PC-9 (cell line): Measurements from ENCODE around the gene MTOR. TPM values are rescaled to one million over a fixed set of nuclear protein-coding genes. Genes with fewer than 3 reads are reported as not detected.
"Not testable (repeated sequence)": the region's sequence is repeated elsewhere in the genome, so short reads cannot be mapped to it uniquely, and the experiment has no call there.

Source experiments
- BruUV-seq: library from RNA; stranded (reverse); fragments of 400-500 nt; replicated peaks from 2 replicates; lab custom pipeline; 2021; lab: Mats Ljungman, UMichigan
- CTCF ChIA-PET: fragments of 300-600 bp; sonication (Branson Sonifier 250); formaldehyde crosslinking; loops from one replicate; lab custom pipeline; 2022; ENCODE audit warnings: antibody characterized with exemption; lab: Charles Lee
- POLR2A ChIA-PET: fragments of 300-600 bp; sonication (Branson Sonifier 250); formaldehyde crosslinking; loops from one replicate; lab custom pipeline; 2022; ENCODE audit warnings: antibody characterized with exemption; ENCODE audit not compliant: unreplicated experiment; lab: Charles Lee
- DNase-seq, 2 experiments: peaks; one replicate each; pipeline versions ENCODE4 v3.0.0 to v3.0.0-alpha.2; 2015 to 2022; ENCODE audit warnings: mixed read lengths in 1 of 2
- H2AFZ ChIP-seq: fragments of 200-600 bp; sonication (generic); 2 replicates; pipeline ENCODE4 v1.8.1; 2017; ENCODE audit warnings: antibody characterized with exemption
- H3F3A ChIP-seq: fragments of 200-600 bp; sonication (generic); 2 replicates; pipeline ENCODE4 v1.8.1; 2017; ENCODE audit warnings: antibody characterized with exemption, mild to moderate bottlenecking, low read depth; ENCODE audit not compliant: insufficient read depth
- H3K27ac ChIP-seq: fragments of 200-600 bp; sonication (generic); 2 replicates; pipeline ENCODE4 v1.6.1; 2016; ENCODE audit warnings: mixed run types
- H3K27me3 ChIP-seq: fragments of 200-600 bp; sonication (generic); 2 replicates; pipeline ENCODE4 v1.6.1; 2016; ENCODE audit warnings: low read depth, mixed run types; ENCODE audit not compliant: insufficient read depth
- H3K36me3 ChIP-seq: fragments of 200-600 bp; sonication (generic); 2 replicates; pipeline ENCODE4 v1.6.1; 2016; ENCODE audit warnings: low read depth, mixed run types
- H3K4me1 ChIP-seq: fragments of 200-600 bp; sonication (generic); replicated peaks from 2 replicates; pipeline ENCODE4 v1.6.1; 2016; ENCODE audit warnings: mixed run types; ENCODE audit not compliant: insufficient read depth
- H3K4me2 ChIP-seq: fragments of 200-600 bp; sonication (generic); 2 replicates; pipeline ENCODE4 v1.6.1; 2017; ENCODE audit warnings: mixed run types
- H3K4me3 ChIP-seq: fragments of 200-600 bp; sonication (generic); 2 replicates; pipeline ENCODE4 v1.6.1; 2016; ENCODE audit warnings: mixed run types
- H3K79me2 ChIP-seq: fragments of 200-600 bp; sonication (generic); 2 replicates; pipeline ENCODE4 v1.6.1; 2017; ENCODE audit warnings: low read depth, mixed run types
- H3K9me2 ChIP-seq: fragments of 200-600 bp; sonication (generic); 2 replicates; pipeline ENCODE4 v1.8.1; 2017; ENCODE audit warnings: mild to moderate bottlenecking; ENCODE audit not compliant: insufficient read depth
- H3K9me3 ChIP-seq: fragments of 200-600 bp; sonication (generic); 2 replicates; pipeline ENCODE4 v1.8.1; 2016; ENCODE audit warnings: low read depth; ENCODE audit not compliant: insufficient read depth
- H4K20me1 ChIP-seq: fragments of 200-600 bp; sonication (generic); 2 replicates; pipeline ENCODE4 v1.8.1; 2017; ENCODE audit not compliant: insufficient read depth
- EZH2 ChIP-seq: fragments of 200-600 bp; sonication (generic); IDR thresholded peaks from 2 replicates; pipeline ENCODE4 v1.8.0; 2017; ENCODE audit warnings: antibody characterized with exemption, low read depth
- intact Hi-C: fragments of 100-400 bp; cut with micrococcal nuclease; formaldehyde crosslinking; loops from one replicate; pipeline ENCODE4 v1.10.0; 2022; ENCODE audit not compliant: unreplicated experiment
- total RNA-seq: library from RNA; stranded (reverse); gene quantifications from 2 replicates; pipeline ENCODE4 v1.2.3, GENCODE V29; 2021
- TF ChIP-seq, protein P1 (sequence below): fragments of 200-600 bp; sonication (generic); conservative IDR thresholded peaks from 2 replicates; pipeline ENCODE4 v1.6.1; 2017; ENCODE audit warnings: mixed run types, antibody characterized with exemption, mild to moderate bottlenecking, moderate library complexity

Gene MTOR
- total RNA-seq, 1 experiment from 2014 or later = 37.4 TPM

DNA sequence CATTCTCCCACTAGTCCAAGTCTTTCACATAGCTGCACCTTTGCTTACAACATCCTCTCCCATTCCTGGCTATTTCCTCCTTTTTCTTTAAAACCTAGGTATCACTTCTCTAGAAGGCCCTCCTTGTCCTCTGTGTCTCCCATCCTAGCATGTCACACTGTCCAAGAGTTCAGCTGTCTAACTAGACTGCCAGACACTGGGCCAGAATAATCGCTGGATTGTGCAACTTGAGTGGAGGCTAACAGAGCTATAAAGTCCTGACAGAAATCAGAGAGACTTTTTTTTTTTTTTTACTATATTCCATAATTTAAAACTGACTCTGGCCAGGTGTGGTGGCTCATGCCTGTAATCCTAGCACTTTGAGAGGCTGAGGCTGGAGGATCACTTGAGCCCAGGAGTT, 77.4 kb downstream of the MTOR start:
- Histone ChIP-seq H3K79me2 (no peaks in the 10 kb centered on the region), H3K27ac (no peak overlapping the region), H3F3A (peaks cover 9% of the 10 kb centered on the region; the same call in 1 of the 2 replicates), H3K4me1 (peaks cover 13% of the 10 kb centered on the region), H3K4me3 (no peak overlapping the region), H3K4me2 (no peak overlapping the region), H2AFZ (no peak overlapping the region), H4K20me1 (no peaks in the 10 kb centered on the region), H3K9me3 (no peaks in the 10 kb centered on the region), H3K36me3 (no peaks in the 10 kb centered on the region), H3K9me2 (no peaks in the 10 kb centered on the region), H3K27me3 (no peaks in the 10 kb centered on the region)
- POLR2A ChIA-PET = no interaction called here
- CTCF ChIA-PET = interaction anchor here (0.7 kb wide), 1 partner anchor 64 kb away, joined by 4 read pairs; no protein-coding TSS in a partner anchor
- intact Hi-C loops = no loop called here
- no TSS peak for BruUV-seq
- no peak for TF ChIP-seq EZH2
- TF ChIP-seq, protein P1, sequence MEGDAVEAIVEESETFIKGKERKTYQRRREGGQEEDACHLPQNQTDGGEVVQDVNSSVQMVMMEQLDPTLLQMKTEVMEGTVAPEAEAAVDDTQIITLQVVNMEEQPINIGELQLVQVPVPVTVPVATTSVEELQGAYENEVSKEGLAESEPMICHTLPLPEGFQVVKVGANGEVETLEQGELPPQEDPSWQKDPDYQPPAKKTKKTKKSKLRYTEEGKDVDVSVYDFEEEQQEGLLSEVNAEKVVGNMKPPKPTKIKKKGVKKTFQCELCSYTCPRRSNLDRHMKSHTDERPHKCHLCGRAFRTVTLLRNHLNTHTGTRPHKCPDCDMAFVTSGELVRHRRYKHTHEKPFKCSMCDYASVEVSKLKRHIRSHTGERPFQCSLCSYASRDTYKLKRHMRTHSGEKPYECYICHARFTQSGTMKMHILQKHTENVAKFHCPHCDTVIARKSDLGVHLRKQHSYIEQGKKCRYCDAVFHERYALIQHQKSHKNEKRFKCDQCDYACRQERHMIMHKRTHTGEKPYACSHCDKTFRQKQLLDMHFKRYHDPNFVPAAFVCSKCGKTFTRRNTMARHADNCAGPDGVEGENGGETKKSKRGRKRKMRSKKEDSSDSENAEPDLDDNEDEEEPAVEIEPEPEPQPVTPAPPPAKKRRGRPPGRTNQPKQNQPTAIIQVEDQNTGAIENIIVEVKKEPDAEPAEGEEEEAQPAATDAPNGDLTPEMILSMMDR = no peak
- no peak for DNase-seq

DNA sequence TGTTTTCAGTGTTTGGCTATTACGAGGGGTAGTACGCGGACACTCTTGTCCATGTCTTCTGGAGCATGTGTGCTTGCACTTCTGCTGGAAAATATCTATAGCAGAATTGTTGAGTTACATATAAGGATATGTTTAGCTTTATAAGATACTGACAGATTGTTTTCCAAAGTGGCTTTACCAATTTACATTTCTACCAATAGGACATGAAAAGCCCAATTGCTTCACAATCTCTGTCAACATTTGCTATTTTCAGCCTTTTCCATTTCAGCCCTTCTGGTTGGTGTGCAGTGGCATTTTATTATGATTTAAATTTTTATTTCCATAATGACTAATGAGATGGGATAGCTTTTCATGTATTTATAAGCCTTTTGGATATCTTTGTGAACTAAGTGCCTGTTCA, 79.5 kb downstream of the MTOR start:
- intact Hi-C loops = no loop called here
- no TSS peak for BruUV-seq
- TF ChIP-seq EZH2 = no peak
- TF ChIP-seq, protein P1 = no peak
- Histone ChIP-seq H3K9me3 (no peaks in the 10 kb centered on the region), H3K4me2 (no peak overlapping the region), H3K36me3 (no peaks in the 10 kb centered on the region), H3K4me1 (peaks cover 21% of the 10 kb centered on the region), H3F3A (peaks cover 9% of the 10 kb centered on the region; the same call in 1 of the 2 replicates), H3K4me3 (no peak overlapping the region), H2AFZ (no peak overlapping the region), H3K27me3 (no peaks in the 10 kb centered on the region), H4K20me1 (no peaks in the 10 kb centered on the region), H3K27ac (no peak overlapping the region), H3K9me2 (no peaks in the 10 kb centered on the region), H3K79me2 (no peaks in the 10 kb centered on the region)
- ChIA-PET CTCF (no interaction called here), POLR2A (no interaction called here)
- no peak for DNase-seq

DNA sequence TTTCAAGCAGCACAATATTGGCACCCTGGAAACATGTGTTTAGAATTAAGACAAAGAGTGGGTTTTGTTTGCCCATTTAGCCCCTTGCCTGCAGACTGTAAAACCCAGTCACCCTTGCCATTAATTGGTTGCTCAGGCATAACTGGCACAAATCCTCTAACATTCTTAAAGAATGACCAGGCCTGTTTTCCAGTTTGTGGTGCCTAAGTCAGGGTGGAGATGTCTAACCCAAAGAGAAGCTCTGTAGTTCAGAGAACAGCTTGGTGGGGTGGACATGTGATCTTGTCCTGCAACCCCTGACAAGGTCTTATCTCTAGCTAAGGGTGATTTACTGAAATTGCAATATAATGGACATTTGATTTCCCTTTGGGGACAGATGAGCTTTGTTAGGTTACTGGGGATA, 82.0 kb downstream of the MTOR start:
- no peaks in the 10 kb centered on the region for H3K36me3 ChIP-seq
- no peaks in the 10 kb centered on the region for H3K27me3 ChIP-seq
- no peak for TF ChIP-seq EZH2
- TF ChIP-seq, protein P1 = no peak
- peak overlapping the region; percentile 40; the same call in 1 of the 2 replicates for H3K27ac ChIP-seq
- no peak overlapping the region for H3K4me3 ChIP-seq
- H3F3A ChIP-seq = peaks cover 9% of the 10 kb centered on the region; the same call in 1 of the 2 replicates
- POLR2A ChIA-PET = no interaction called here
- CTCF ChIA-PET = interaction anchor here (0.7 kb wide), 1 partner anchor 142 kb away, joined by 3 read pairs; no protein-coding TSS in a partner anchor
- H3K4me2 ChIP-seq = peak overlapping the region; percentile 2; the same call in 1 of the 2 replicates
- intact Hi-C loops = no loop called here
- peak; percentile 6 to 77 for DNase-seq
- H3K9me3 ChIP-seq = no peaks in the 10 kb centered on the region
- H3K4me1 ChIP-seq = peaks cover 21% of the 10 kb centered on the region
- BruUV-seq = no TSS peak
- H3K79me2 ChIP-seq = no peaks in the 10 kb centered on the region
- no peak overlapping the region for H2AFZ ChIP-seq
- no peaks in the 10 kb centered on the region for H4K20me1 ChIP-seq
- no peaks in the 10 kb centered on the region for H3K9me2 ChIP-seq

DNA sequence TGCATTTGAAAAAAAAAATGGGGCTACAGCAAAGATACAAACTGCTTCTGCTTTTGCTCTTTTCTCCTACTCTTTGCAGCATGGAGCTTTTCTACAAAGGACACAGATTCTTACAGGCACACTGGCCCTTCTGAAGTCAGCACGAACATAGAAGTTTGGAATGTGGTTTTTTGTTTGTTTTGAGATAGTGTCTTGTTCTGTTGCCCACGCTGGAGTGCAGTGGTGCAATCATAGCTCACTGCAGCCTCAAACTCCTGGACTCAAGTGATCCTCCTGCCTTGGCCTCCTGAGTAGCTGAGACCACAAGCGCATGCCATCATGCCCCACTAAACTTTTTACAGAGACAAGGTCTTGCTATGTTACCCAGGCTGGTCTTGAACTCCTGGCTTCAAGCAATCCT, 82.6 kb downstream of the MTOR start:
- peak in 1 of 2 experiments; percentile 51 for DNase-seq
- H3K4me3 ChIP-seq, BruUV-seq, H3F3A ChIP-seq, H3K36me3 ChIP-seq, CTCF ChIA-PET, H4K20me1 ChIP-seq, H3K27me3 ChIP-seq, H2AFZ ChIP-seq, H3K9me2 ChIP-seq, intact Hi-C loops, H3K9me3 ChIP-seq, POLR2A ChIA-PET, H3K79me2 ChIP-seq: not testable (repeated sequence)
- Histone ChIP-seq H3K4me2 (peak overlapping the region; percentile 2; the same call in 1 of the 2 replicates), H3K4me1 (peaks cover 21% of the 10 kb centered on the region), H3K27ac (peak overlapping the region; percentile 40; the same call in 1 of the 2 replicates)
